ENCODE results near the gene SCN4B. TPM values are rescaled to one million over a fixed set of nuclear protein-coding genes. Genes with fewer than 3 reads are reported as not detected.

The SCN4B gene
- total and polyA plus RNA-seq, 8 donors, result 0.61 to 2.9 (median 1.0) TPM

- WGBS, 2 donors, result 0 to 50% methylated on average over 1 of the region's 1 CpG
- Histone ChIP-seq H3K27me3 (no peaks in the 10 kb centered on the region), H3K27ac (no peak overlapping the region), H3K4me1 (no peaks in the 10 kb centered on the region), H3K4me3 (no peak overlapping the region), H3K9me3 (no peaks in the 10 kb centered on the region), H3K36me3 (no peaks in the 10 kb centered on the region)
- ATAC-seq (no peak), FAIRE-seq (no peak), DNase-seq (no peak)
- no peak for TF ChIP-seq CTCF (IDR thresholded peaks at IDR 0.05)
- intact Hi-C loops (cut with DNase I), result no loop called here
Measured at GRCh38 chr11:118095967-118096367, 56.7 kb downstream of the SCN4B start.

GRCh38 chr11:118095493-118095892 lies 57.1 kb downstream of the SCN4B start:
- Histone ChIP-seq H3K27me3 (no peaks in the 10 kb centered on the region), H3K4me1 (no peaks in the 10 kb centered on the region), H3K36me3 (no peaks in the 10 kb centered on the region), H3K27ac (no peak overlapping the region), H3K4me3 (no peak overlapping the region), H3K9me3 (no peaks in the 10 kb centered on the region)
- no peak for TF ChIP-seq CTCF (IDR thresholded peaks at IDR 0.05)
- no peak for FAIRE-seq
- WGBS, 2 donors, result 80 to 81% methylated on average over 4 of the region's 4 CpGs
- ATAC-seq, result no peak
- intact Hi-C loops (cut with DNase I), result no loop called here
- DNase-seq, result no peak

GRCh38 chr11:118092907-118093571 lies 59.6 kb downstream of the SCN4B start:
- Histone ChIP-seq H3K27me3 (no peaks in the 10 kb centered on the region), H3K4me3 (no peak overlapping the region), H3K27ac (no peak overlapping the region), H3K36me3 (no peaks in the 10 kb centered on the region), H3K4me1 (no peaks in the 10 kb centered on the region), H3K9me3 (no peaks in the 10 kb centered on the region)
- intact Hi-C loops (cut with DNase I), result no loop called here
- 76% methylated on average over 8 of the region's 8 CpGs for WGBS, 2 donors
- FAIRE-seq (no peak), ATAC-seq (no peak), DNase-seq (no peak)
- TF ChIP-seq CTCF (IDR thresholded peaks at IDR 0.05), result no peak

- no peak overlapping the region for H3K4me3 ChIP-seq
- no peak overlapping the region for H3K27ac ChIP-seq
- no peaks in the 10 kb centered on the region for H3K4me1 ChIP-seq
- FAIRE-seq (no peak), DNase-seq (no peak), ATAC-seq (no peak)
- no peaks in the 10 kb centered on the region for H3K36me3 ChIP-seq
- no peak for TF ChIP-seq CTCF (IDR thresholded peaks at IDR 0.05)
- no peaks in the 10 kb centered on the region for H3K27me3 ChIP-seq
- 52 to 57% methylated on average over 6 of the region's 6 CpGs for whole genome bisulfite sequencing, 2 donors
- intact Hi-C loops (cut with DNase I), result no loop called here
- H3K9me3 ChIP-seq, result no peaks in the 10 kb centered on the region
Measured at GRCh38 chr11:118091690-118092089, 60.9 kb downstream of the SCN4B start.

- DNase-seq, result no peak
- no peak for ATAC-seq
- Histone ChIP-seq H3K4me1 (no peaks in the 10 kb centered on the region), H3K4me3 (no peak overlapping the region), H3K27ac (no peak overlapping the region), H3K36me3 (no peaks in the 10 kb centered on the region), H3K9me3 (no peaks in the 10 kb centered on the region), H3K27me3 (no peaks in the 10 kb centered on the region)
- WGBS, 2 donors, result 79 to 86% methylated on average over 6 to 7 of the region's 7 CpGs
- FAIRE-seq, result no peak
- TF ChIP-seq CTCF (IDR thresholded peaks at IDR 0.05), result no peak
- intact Hi-C loops (cut with DNase I), result no loop called here
Measured at GRCh38 chr11:118090545-118091162, 62.0 kb downstream of the SCN4B start.
